Activated naive CD4-positive, alpha-beta T cell (primary cell): ENCODE data around the gene DYNLT1.
"Not testable (repeated sequence)": the region's sequence is repeated elsewhere in the genome, so short reads cannot be mapped to it uniquely, and the experiment has no call there.

ENCODE experiments used
- DNase-seq, 4 experiments: peaks; one replicate each; lab custom pipeline; 2025; lab: John Stamatoyannopoulos, UW

DYNLT1 gene

DNA sequence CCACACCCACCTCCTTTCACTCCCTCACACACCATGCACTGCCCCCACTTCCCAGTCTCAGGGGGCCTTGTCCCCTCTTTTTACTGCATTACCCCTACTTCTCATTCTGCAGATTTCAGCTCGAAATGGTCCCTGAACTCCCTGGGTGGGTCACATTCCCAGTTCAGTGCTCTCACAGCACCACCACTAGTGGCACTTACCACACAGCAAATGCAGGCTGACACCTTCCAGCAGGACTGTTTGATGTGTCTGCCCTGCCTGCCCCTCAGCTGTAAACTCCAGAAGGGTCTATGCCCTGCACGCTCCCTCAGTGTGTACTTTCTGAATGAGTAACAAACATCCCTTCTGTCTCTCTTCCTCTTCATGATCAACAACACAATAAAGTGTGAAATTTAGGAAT lies 4.0 kb downstream of the DYNLT1 start:
- DNase-seq, result no peak

GRCh38 chr6:158639056-158639455 lies 5.5 kb downstream of the DYNLT1 start:
- DNase-seq, result no peak

- DNase-seq, result no peak
Observed at GRCh38 chr6:158638324-158638854, 6.2 kb downstream of the DYNLT1 start.

DNA sequence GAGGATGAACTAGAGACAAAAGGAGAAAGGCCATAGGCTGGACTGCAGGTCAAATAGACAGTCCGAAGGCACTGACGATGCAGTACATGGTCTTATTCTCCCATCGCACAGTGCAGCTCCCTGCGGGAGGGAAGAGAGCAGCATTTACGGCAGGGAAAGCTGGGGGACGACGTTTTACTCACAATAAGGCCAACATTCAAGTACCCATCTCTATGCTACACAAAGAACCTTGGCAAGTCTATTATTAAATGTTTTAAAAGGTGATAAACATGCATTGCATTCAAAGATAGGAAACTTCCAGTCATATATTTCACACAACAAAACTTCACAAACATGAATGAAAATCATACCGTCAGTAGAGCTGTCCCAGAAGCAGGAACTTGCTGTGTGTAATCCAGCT lies 7.8 kb downstream of the DYNLT1 start:
- no peak for DNase-seq

- no peak for DNase-seq
Observed at GRCh38 chr6:158635427-158636073, 9.0 kb downstream of the DYNLT1 start.

DNA sequence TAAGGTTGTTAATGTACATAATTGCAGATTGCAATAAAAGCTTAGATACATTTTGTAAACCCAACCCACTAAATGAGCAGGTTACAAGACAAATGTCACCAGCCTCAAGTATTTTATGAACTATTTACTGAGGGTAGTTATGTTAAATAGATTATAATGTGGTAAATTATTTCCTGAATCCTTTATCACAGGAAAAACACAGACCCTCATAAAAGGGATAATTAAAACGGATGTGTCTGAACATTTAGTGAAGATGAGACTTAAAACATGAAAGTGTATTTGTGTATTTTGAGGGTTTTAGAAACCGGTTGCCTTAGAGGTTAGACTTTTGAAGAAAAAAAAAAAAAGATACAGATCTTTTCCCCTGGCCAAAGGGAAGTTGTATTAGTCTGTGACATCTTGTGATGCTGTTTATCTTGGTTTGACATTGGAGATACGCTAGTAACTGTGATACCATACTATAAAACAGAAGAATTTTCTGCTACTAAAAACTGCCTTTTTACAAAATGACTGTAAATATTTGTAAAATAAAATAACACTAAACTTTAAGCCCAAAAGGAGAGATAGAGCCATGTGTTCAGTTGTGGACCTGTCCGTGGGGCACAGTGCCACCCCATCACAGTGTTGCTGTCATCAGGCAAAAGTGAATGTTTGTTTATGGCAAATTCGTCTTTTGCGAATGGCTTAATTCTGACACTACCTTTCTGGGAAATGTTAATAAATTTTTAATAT lies 9.7 kb downstream of the DYNLT1 start:
- DNase-seq, result no peak

DNA sequence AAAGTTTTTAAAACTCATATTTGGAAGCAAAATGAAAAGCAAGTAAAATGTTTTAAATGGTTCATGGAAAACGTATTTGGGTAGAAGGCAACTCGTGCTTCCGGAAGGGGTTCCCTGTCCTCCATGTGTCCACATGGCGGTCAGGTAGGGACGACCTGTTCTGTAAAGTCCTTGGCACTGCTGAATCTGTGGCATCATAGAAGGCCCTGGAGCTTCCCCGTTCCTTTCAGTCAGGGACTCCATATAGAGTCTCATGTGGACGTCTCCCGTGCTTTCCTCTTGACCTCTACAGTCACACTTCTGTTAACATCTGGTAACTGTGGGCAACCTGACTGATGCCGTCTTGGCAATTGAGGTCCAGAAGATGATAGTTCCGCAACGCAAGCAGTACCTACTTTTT lies 11.4 kb downstream of the DYNLT1 start:
- DNase-seq, result no peak

DNA sequence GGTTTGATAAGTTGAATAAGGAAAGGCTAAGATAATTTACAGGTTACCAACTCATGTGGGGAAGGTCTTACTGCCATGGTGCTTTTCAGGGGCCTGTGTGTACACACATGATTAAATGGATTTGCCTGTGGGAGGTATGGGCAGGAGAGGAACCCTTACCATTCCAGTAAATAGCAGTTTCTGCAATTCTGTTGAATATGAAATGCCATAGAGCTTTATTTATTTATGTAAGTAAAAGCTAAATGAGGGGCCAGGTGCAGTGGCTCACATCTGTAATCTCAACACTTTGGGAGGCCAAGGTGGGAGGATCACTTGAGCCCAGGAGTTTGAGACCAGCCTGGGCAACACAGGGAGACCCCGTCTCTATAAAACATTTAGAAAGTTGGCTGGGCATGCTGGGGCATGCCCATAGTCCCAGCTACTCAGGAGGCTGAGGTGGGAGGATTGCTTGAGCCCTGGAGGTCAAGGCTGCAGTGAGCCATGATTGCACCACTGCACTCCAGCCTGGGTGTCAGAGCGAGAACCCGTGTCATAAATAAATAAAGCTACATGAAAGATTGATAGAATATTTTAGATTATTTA lies 11.9 kb downstream of the DYNLT1 start:
- DNase-seq, result not testable (repeated sequence)

- no peak for DNase-seq
Observed at GRCh38 chr6:158631678-158632537, 12.6 kb downstream of the DYNLT1 start.

DNA sequence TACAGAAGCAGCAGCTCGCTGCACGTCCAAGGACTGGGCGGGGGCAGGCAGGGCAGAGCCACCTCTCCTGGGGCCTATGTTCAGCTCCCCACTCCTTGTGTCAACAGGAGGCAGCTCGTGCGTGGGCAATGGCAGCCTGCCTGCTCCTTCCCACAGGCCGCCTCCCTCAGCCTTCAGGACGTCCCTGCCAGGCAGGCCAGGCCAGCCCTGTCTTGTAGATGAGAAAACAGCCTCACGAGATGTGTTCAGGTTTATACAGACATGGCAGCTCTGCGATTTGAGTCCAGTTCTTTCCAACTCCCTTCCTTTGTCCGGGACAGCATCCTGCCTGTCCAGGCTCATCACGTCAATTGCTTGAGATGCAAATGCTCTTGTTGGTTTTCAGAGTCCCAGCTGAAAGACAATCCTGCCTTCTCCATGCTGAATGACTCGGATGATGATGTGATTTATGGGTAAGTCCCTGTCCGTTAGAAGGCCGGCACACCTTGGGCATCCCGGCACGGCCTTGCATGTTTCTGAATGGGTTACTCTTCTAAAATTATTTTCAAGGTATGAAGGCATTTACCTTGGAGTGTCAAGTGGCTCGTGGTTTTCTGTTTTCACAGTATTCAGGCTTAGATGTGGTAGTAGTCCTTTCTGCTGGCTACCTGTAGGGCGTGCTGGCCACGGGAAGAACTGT lies 13.5 kb downstream of the DYNLT1 start:
- no peak for DNase-seq

DNA sequence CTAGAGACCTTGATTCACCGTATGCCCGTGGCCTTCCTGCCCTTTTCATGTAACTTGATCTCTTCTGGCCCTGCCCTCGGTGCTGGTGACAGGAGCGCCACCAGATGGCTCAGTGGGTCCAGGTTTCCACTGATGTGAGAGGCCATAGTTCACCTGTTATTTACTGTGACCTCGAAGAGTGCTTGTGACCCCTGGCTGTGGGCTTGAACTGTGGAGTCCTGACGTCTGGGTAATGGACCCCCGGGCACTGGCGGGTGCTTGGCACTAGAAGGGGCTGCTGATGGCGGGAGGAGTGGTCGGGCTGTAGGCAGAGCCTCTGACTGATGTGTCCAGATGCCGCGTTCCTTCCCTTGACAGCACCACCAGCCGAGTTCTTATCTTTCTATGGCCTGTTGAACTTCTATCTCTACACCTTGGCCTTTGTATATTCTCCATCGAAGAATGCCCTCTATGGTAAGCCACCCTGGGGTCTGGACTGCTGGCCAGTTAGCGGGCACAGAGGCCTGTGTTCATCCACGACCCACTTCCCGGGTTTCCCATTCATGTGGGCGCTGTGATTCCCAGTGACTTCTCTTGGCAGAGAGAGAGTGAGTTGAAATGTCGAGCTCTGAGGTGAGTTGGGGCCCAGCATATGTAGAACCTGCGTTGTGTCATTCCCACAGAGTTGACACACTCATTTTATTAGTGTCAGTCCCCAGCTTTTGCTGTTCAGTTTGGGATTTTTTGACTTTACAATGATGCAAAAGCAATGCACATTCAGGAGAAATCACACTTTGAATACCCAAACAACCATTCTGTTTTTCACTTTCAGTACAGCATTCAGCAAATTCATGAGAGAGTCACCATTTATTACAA lies 14.9 kb downstream of the DYNLT1 start:
- DNase-seq, result peak in 1 of 4 experiments; percentile 44

- DNase-seq, result no peak
Observed at GRCh38 chr6:158628542-158628941, 16.0 kb downstream of the DYNLT1 start.

- DNase-seq, result no peak
Observed at GRCh38 chr6:158627940-158628211, 16.7 kb downstream of the DYNLT1 start.

- DNase-seq, result no peak
Observed at GRCh38 chr6:158627168-158627939, 17.2 kb downstream of the DYNLT1 start.

DNA sequence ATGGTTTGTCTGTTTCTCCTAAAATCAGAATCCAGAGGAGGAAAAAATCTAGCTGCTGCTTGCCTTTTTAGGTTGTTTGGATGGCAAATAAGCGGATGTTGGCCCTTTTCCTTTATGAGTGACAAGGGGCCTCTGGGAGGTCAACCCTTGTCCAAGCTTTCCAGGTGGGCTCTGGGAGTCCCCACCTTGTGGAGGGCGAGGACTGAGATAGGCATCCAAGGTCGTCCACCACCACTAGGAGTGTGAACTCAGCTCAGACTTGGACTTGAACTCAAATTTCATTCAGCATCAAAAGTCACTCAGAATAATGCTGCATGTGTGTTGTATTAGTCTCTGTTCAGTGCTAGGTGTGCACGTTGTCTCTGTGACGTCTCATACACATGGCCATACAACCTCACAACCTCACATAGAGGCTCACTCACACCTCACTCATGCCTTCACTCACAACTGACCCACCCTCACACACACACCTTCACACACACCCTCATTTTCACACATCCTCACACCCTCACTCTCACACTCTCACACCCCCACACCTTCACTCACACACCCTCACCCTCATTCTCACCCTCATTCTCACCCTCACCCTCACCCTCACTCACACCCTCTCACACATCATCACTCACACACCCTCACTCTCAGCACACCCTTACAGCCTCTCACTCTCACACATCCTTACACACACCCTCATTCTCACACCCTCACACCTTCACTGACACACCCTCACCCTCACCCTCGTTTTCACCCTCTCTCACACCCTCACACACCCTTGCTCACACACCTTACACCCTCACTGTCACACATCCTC lies 18.0 kb downstream of the DYNLT1 start:
- DNase-seq, result no peak

DNA sequence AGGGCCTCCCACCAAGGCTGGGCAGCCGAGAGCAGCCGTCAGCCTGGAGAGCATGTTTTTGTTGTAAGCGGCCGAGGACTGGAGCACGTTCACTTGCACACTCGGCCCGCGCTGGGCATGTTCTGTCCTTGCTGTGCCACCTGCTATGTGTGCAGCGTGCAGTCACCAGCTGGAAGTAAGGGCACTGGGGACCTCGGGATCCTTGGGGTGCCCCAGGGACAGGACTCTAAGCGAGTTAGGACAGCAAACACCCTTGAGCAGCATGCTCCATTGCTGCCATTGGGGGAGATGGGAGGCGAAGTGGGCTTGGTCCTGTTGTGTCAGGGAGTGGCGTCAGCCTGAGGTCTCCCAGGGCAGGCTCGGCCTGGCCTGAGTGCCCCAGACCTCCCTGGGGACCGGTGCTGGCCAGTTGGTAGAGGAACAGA lies 18.6 kb downstream of the DYNLT1 start:
- no peak for DNase-seq

DNA sequence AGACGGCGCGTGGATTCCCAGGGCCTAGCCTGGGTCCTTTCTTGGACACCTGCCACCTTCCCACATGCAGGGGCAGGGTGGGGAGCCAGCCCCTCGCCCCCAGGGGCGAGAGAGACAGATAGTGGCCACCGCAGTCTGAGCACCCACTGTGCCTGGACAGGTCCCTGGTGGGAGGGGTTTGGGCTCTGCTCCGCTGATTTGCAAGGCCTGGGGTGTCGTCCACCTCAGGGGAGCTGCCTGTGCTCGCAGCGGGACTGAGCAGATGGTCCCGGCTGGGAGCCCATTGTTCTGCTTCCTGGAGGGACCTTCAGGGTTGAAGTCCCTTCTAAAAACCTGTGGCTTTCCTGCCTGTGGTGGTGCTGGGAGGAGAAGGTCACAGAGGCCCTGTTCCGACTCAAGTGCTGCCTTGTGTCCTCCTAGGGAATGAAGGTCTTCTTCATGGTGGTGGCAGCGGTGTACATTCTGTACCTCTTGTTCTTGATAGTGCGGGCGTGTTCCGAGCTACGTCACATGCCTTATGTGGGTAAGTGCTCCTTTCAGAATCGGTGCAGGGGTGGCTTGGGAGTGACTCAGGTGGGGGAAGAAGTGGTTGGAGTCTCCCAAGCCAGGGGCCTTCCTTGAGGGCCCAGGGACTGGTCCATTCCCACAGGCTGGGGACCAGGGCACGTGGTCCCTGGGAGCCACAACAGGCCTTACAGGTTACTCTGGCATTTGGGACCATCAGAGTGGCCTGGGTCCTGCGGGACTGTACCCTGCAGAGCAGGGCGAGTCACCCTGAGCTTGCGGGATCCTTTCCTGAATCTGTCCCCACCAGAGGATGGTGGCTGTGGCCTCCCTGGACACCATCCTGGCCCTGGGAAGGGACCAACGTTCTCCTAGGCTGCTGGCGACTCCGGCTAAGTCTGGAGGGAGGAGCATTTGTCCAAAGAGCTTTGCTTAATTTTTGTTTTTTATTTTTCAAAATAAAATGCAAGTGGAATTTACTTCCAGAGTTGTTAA lies 19.6 kb downstream of the DYNLT1 start:
- DNase-seq, result no peak
